ENCODE results near the gene FAM131A.

FAM131A gene

DNA sequence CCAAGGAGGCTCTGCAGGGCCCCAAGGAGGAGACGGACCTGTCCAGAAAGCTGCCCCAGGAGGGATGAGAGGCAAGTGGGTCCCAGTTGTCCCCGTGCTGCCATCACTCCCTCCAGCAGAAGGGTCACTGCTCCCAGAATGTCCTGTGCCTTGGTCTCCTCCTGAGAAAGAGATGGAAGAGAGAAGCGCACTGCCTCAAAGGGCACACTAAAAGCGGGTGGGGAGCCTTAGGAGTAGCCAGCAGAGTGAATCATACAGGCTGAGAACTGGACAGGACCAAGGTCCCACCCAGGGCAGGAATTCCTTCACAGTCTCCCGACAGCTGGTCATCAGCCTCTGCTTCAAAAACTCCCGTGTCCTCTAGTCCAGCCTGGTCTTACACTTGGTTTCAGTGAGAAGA, 36.0 kb downstream of the FAM131A start:
- DNase-seq (ENCODE audit: extremely low read depth in 1 of 2, low read depth in 1 of 2): no peak

GRCh38 chr3:184375747-184376461, 38.5 kb downstream of the FAM131A start:
- no peak for DNase-seq (ENCODE audit: extremely low read depth in 1 of 2, low read depth in 1 of 2)

DNA sequence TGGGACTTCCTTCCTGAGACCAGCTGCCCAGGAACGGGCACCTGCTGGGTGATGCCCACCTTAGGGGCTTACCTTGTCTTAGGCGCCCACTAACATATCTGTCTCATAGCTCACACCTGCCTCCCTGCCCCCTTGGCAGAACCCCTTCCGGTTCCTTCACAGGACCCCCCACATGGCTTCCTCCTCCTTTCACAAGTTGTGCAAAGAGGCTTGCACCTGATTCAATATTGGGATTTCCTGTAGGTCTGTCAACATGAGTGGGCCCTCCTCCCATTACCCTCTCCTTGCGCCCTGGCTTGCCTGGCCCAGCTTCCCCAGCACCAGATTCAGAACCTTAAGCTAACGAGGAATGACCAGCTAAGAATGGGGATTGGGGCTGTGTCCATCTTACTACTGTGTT, 40.0 kb downstream of the FAM131A start:
- DNase-seq (ENCODE audit: extremely low read depth in 1 of 2, low read depth in 1 of 2): no peak

DNA sequence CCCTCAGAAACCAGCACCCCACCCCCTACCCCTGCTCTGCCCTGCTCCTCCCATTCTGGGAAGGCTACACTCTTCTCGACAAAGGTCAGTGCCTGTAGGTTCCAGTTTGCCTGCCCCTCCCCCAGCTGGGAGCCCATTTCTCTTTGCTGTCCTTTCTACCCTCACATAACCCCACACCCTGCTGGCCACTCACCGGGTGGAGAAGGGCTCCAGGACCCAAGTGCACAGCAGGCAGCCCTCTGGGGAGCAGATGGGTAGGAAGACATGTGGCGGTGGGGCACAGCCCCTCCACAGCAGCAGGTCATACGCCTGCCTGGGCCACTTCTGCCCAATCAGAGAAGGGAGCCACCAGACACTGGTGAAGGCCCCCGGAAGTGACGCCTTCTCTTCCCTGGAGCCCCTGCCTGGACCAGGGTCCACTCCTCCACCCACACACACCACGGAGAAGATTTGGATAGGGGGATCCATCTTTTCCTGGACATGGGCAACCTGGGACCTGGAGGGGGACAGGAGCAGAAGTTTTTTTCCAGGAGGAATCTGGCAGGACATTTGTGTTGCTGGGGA, 40.6 kb downstream of the FAM131A start, which contains the start of gene THPO:
Gene THPO (minus strand): TSS at position 326 of the 564 bp plus-strand sequence. CDS start 1,948 bp downstream, outside the sequence.
- no peak for DNase-seq (ENCODE audit: extremely low read depth in 1 of 2, low read depth in 1 of 2)

GRCh38 chr3:184378651-184379357, 41.4 kb downstream of the FAM131A start:
- no peak for DNase-seq (ENCODE audit: extremely low read depth in 1 of 2, low read depth in 1 of 2)

DNA sequence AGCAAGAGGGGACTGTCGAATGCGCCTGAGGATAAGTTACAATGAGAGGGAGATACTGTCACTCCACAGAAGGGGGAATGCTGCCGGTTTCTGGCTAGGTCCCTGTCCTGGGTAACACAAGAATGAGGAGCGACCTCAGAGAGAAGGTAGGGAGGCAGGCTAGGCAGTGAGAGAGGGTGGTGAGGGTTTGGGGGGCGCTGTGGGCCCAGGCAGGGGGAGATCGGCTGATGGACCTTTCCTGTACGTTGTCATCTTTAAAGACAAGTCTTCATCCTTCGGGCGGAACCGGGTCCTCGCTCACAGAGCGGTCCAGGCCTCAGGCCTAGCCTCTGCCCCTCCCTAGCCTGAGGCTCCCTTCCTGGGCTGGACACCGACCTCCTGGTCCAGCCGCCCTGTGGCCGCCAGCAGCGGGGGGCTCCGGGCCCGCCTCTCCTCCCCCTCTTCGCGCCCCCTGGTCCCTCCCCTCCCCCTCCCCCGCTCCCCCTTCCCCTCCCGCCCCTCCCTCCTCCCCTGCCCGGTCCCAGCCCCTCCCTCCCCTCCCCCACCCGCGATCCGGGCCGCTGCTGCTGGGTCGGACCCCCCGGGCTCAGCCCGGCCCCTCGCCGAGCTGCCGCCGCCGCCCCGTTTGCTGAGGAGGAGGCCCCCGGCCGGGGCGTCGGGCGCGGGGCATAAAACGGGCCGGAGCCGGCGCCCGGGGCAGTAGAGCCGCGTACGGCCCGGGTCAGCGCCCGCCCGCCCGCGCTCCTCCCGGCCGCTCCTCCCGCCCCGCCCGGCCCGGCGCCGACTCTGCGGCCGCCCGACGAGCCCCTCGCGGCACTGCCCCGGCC, 42.2 kb downstream of the FAM131A start, which contains the start of gene CHRD:
Gene CHRD (plus strand): TSS at position 697 of the 827 bp plus-strand sequence. CDS start 265 bp downstream, outside the sequence.
- no peak for DNase-seq (ENCODE audit: extremely low read depth in 1 of 2, low read depth in 1 of 2)

- no peak for DNase-seq (ENCODE audit: extremely low read depth in 1 of 2, low read depth in 1 of 2)
These were observed 42.8 kb downstream of the FAM131A start for GRCh38 chr3:184380185-184380626.

DNA sequence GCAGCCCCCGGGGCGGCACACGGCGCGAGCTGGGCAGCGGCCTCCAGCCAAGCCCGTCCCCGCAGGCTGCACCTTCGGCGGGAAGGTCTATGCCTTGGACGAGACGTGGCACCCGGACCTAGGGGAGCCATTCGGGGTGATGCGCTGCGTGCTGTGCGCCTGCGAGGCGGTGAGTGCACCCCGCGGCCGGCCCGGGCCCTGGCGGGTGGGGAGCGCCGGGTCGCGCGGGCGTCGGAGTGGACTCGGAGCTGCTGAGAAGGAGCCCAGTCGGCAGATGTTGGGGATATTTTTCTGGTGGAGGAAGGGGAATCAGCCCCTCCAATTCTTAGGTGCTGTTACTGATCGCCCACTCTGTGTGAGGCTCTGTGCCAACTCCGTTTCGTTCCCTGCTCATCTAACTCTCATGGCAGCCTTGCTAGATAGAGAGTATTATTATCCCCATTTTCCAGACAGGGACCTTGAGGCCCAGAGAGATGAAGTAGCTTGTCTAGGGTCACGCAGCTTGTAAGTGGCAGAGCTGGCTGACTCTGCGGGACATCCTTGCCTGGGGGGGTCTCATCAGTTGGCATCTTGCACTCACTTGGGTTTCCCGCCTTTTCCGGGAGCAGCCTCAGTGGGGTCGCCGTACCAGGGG, 43.3 kb downstream of the FAM131A start:
- no peak for DNase-seq (ENCODE audit: extremely low read depth in 1 of 2, low read depth in 1 of 2)

GRCh38 chr3:184381261-184382224, 44.1 kb downstream of the FAM131A start:
- DNase-seq (ENCODE audit: extremely low read depth in 1 of 2, low read depth in 1 of 2): no peak

DNA sequence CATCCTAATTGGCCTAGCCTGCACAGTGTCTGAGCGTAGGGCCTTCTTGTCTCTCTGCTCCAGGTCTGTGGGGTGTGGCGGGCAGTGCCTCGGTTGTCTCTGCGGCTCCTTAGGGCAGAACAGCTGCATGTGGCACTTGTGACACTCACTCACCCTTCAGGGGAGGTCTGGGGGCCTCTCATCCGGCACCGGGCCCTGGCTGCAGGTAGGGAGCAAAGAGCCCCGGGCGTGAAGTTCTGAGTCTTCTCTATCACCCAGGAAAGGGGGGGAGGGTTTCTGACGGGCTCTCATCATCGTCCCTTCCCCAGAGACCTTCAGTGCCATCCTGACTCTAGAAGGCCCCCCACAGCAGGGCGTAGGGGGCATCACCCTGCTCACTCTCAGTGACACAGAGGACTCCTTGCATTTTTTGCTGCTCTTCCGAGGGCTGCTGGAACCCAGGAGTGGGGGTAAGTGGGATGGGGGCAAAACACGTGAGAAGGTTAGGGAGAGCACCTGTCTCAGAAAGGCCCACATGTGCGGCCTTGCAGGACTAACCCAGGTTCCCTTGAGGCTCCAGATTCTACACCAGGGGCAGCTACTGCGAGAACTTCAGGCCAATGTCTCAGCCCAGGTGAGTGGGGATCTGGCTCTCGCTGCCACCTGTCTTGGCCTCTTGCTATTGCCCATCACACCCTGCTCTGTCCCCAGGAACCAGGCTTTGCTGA, 45.1 kb downstream of the FAM131A start:
- no peak for DNase-seq (ENCODE audit: extremely low read depth in 1 of 2, low read depth in 1 of 2)

GRCh38 chr3:184383033-184383740, 45.8 kb downstream of the FAM131A start:
- no peak for DNase-seq (ENCODE audit: extremely low read depth in 1 of 2, low read depth in 1 of 2)

DNA sequence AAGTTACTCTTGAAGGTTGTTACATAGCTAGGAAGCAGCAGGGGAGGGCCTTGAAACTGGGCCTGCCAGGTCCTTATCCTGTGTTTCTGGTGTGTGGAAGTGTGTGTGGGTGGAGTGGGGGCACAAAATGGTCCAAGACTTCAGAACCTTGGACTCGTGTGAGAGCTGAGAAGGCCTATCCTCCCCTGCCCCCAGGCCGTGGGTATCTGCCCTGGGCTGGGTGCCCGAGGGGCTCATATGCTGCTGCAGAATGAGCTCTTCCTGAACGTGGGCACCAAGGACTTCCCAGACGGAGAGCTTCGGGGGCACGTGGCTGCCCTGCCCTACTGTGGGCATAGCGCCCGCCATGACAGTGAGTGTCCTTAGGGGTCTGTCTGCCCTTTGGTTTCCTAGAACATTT, 46.9 kb downstream of the FAM131A start:
- no peak for DNase-seq (ENCODE audit: extremely low read depth in 1 of 2, low read depth in 1 of 2)

DNA sequence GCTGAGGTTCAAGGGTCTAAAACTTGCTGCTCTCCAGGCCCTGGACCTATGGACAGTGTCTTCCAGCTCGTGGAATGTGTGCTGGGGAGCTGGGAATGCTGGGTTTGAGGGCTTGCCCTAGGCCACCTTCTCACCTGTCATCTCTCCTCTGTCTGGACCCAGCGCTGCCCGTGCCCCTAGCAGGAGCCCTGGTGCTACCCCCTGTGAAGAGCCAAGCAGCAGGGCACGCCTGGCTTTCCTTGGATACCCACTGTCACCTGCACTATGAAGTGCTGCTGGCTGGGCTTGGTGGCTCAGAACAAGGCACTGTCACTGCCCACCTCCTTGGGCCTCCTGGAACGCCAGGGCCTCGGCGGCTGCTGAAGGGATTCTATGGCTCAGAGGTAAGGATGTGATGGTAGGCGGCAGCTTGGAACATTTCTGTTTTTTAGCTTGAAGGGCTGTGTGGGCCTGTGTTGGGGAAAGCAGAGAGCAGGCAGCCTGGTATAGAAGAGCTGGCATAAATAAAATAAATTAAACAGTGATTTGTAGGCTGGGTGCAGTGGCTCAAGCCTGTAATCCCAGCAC, 47.5 kb downstream of the FAM131A start:
- DNase-seq (ENCODE audit: extremely low read depth in 1 of 2, low read depth in 1 of 2): no peak

- no peak for DNase-seq (ENCODE audit: extremely low read depth in 1 of 2, low read depth in 1 of 2)
These were observed 48.8 kb downstream of the FAM131A start for GRCh38 chr3:184386047-184386806.

- no peak for DNase-seq (ENCODE audit: extremely low read depth in 1 of 2, low read depth in 1 of 2)
These were observed 49.8 kb downstream of the FAM131A start for GRCh38 chr3:184387174-184387714.

GRCh38 chr3:184388164-184388935, 51.0 kb downstream of the FAM131A start:
- no peak for DNase-seq (ENCODE audit: extremely low read depth in 1 of 2, low read depth in 1 of 2)
